Gastroesophageal sphincter (tissue), 3 donors: ENCODE measurements around the gene CENPK.

Experiments
- CTCF ChIP-seq, 4 experiments: fragments of 200-600 bp in 2 of 4; fragments of 450-650 bp in 2 of 4; sonication (generic) in 1 of 4; IDR thresholded peaks; one replicate each; pipeline ENCODE4 v1.5.1; 2017 to 2019; ENCODE audit warnings: antibody characterized with exemption in 4 of 4, mild to moderate bottlenecking in 2 of 4, moderate library complexity in 2 of 4
- EP300 ChIP-seq: sonication (generic); formaldehyde crosslinking; IDR thresholded peaks from one replicate; pipeline ENCODE4 v1.6.1; 2017; ENCODE audit warnings: antibody characterized with exemption, mild to moderate bottlenecking
- POLR2A ChIP-seq, 2 donors: fragments of 450-650 bp; IDR thresholded peaks; one replicate each; pipeline ENCODE4 v1.6.1; 2017; ENCODE audit warnings: antibody characterized with exemption in 2 of 2, mild to moderate bottlenecking in 2 of 2, moderate library complexity in 1 of 2

DNA sequence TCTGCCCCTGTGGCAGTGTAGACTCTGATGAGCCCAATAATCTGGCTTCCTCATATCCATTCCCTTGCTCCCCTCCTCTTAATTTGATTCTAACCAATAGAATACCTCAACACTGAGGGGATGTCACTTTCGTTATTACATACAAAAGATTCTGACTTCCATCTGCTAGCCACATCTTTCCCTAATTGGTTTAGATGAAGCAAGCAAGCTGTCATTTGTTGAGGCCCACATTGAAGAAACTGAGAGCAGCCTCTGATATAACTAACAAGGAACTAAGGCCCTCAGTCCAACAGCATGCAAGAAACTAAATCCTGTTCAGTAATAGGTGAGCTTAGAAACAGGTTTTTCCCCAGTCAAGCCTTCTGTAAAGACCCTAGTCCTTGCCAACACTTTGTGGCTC is 87.1 kb downstream of the CENPK start:
- TF ChIP-seq POLR2A (IDR thresholded peaks at IDR 0.05) (no peak), CTCF (IDR thresholded peaks at IDR 0.05) (no peak), EP300 (no peak)
